Gastrocnemius medialis (tissue), 4 donors: ENCODE data around the gene UBALD2.

Experiments
- POLR2A ChIP-seq, 2 donors: fragments of 450-650 bp; IDR thresholded peaks; one replicate each; pipeline ENCODE4 v1.6.1; 2017; ENCODE audit warnings: antibody characterized with exemption in 2 of 2, mild to moderate bottlenecking in 2 of 2, moderate library complexity in 2 of 2
- TF ChIP-seq, protein P1 (sequence below), 5 experiments: fragments of 450-650 bp in 3 of 5; fragments of 200-600 bp in 2 of 5; sonication (generic) in 2 of 5; IDR thresholded peaks in 4 of 5; conservative IDR thresholded peaks in 1 of 5; 1 replicate in 4 of 5; 2 replicates in 1 of 5; pipeline ENCODE4 v1.5.1; 2016 to 2019; ENCODE audit warnings: antibody characterized with exemption in 5 of 5, mild to moderate bottlenecking in 3 of 5, moderate library complexity in 3 of 5

DNA sequence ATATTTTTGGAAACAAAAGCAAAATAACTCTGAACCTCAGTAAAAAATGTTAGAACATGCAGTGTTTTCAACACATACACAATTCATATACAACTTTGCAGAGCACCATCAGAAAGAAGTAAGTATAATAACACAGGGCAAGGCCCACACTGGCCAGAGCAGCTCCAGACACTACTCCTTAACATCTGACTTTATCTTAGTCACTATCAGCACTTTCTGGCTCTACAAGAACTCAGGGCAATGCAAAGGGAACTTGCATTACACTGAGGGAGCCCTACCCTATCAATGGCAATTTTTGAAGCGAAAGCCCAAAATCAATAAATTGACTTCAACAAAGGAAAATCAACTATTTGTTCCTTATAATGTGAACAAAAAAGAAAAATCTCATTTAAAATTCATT lies 41.3 kb upstream of the UBALD2 start:
- TF ChIP-seq, protein P1, sequence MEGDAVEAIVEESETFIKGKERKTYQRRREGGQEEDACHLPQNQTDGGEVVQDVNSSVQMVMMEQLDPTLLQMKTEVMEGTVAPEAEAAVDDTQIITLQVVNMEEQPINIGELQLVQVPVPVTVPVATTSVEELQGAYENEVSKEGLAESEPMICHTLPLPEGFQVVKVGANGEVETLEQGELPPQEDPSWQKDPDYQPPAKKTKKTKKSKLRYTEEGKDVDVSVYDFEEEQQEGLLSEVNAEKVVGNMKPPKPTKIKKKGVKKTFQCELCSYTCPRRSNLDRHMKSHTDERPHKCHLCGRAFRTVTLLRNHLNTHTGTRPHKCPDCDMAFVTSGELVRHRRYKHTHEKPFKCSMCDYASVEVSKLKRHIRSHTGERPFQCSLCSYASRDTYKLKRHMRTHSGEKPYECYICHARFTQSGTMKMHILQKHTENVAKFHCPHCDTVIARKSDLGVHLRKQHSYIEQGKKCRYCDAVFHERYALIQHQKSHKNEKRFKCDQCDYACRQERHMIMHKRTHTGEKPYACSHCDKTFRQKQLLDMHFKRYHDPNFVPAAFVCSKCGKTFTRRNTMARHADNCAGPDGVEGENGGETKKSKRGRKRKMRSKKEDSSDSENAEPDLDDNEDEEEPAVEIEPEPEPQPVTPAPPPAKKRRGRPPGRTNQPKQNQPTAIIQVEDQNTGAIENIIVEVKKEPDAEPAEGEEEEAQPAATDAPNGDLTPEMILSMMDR (IDR thresholded peaks at IDR 0.05 in 4 of 5, conservative IDR thresholded peaks at IDR 0.05 in 1 of 5) = no peak
- TF ChIP-seq POLR2A (IDR thresholded peaks at IDR 0.05) = no peak
